ENCODE measurements around the gene PRMT1.

Gene PRMT1

DNA sequence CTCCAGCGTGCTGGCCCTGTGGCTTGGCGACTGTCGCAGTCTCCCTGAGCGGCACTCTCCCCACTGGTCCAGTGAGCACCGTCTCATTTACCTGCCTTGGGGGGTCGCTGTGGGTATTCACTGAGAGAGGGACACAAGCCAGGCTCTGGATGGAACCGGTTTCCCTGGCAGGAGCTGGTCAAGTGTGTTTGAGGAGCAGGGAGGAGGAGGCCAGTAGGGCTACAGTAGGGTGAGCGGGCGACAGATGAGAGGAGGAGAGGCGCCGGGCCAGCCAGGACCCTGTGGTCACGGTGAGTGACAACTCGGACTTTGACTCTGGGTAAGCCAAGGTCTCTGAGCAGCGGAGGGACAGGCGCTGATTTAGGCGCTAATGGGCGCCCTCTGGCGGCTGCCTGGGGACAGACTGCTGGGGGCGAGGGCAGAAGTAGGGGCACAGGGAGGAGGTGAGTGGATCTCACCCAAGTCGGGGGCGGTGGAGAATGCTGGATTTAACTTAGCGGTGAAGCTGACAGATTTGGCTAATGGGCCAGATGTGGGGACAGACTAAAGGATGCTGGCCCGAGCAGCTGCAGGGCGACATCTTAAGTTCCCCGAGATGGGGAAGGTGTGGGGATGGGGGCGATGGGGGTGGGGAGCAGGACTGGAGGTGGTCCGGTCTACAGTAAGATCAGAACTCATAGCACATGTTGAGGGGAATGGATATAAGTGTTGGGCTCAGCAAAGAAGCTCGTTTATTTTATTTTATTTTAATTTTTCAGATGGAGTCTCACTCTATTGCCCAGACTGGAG is 4.7 kb upstream of the PRMT1 start:
- DNase-seq: no peak

- DNase-seq: peak; percentile 70
These were observed 811 bp upstream of the PRMT1 start for GRCh38 chr19:49676136-49676783.

GRCh38 chr19:49676784-49677230 is 264 bp upstream of the PRMT1 start:
- peak; percentile 98 for DNase-seq

GRCh38 chr19:49677901-49678674 is 1.0 kb downstream of the PRMT1 start:
- DNase-seq: peak; percentile 13

DNA sequence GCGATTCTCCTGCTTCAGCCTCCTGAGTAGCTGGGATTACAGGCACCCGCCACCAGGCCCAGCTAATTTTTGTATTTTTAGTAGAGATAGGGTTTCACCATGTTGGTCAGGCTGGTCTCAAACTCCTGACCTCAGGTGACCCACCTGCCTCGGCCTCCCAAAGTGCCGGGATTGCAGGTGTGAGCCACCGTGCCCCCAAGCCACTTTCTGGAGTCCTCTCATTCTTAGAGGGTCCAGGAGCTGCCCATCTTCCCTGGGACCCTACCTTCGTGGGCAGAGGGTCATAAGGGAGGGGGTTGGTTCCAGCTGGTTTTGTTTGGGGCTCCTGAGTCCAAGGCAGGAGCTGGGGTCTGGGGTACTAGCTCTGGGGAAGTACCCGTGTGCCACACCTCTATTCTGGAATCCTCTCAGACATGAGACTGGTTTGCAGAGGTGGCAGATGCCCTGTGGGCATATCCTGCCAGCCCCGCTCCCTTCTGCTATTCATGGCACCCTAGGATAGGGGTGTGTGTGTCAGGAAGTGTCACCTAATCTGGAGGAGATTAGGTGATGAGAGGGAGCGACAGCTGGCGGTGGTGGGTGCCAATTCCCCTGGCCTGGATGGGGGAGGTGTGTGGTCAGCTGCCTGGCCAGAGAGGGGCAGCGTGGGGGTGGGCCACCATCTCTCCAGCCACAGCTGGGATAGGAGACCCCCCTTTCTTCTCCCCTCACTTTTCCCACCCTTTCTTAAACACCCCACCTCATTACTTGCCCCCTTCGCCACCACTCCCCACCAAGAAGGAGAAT is 2.1 kb downstream of the PRMT1 start:
- DNase-seq: no peak

GRCh38 chr19:49679771-49680413 is 2.8 kb downstream of the PRMT1 start:
- no peak for DNase-seq

- peak; percentile 58 for DNase-seq
These were observed 3.6 kb downstream of the PRMT1 start for GRCh38 chr19:49680421-49681351.

DNA sequence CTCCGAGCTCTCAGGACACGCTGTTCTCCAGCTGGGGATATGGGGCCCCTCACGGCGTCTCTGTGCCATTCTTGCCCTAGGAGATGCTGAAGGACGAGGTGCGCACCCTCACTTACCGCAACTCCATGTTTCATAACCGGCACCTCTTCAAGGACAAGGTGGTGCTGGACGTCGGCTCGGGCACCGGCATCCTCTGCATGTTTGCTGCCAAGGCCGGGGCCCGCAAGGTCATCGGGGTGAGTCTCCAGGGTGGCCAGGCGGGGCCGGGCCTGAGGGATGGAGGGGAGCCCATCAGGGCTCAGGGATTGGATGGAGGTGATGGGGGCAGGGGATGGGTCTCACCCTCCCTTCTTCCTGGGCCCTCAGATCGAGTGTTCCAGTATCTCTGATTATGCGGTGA is 4.8 kb downstream of the PRMT1 start:
- no peak for DNase-seq

- DNase-seq: no peak
These were observed 5.2 kb downstream of the PRMT1 start for GRCh38 chr19:49682274-49682673.

DNA sequence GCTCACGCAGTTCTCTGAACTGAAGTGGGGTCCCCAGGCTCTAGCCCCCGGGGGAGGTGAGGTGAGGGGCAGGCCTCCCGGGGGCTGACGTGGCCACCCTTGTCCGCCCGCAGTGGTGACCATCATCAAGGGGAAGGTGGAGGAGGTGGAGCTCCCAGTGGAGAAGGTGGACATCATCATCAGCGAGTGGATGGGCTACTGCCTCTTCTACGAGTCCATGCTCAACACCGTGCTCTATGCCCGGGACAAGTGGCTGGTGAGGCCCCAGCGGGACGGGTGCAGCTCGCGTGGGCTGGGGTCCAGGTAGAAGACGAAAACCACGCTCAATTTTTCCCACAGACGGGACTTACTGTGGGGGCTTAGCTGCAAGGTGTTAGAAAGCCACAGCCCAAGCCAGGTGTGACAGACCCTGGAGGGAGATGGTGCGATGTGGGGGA is 6.8 kb downstream of the PRMT1 start:
- DNase-seq: no peak

DNA sequence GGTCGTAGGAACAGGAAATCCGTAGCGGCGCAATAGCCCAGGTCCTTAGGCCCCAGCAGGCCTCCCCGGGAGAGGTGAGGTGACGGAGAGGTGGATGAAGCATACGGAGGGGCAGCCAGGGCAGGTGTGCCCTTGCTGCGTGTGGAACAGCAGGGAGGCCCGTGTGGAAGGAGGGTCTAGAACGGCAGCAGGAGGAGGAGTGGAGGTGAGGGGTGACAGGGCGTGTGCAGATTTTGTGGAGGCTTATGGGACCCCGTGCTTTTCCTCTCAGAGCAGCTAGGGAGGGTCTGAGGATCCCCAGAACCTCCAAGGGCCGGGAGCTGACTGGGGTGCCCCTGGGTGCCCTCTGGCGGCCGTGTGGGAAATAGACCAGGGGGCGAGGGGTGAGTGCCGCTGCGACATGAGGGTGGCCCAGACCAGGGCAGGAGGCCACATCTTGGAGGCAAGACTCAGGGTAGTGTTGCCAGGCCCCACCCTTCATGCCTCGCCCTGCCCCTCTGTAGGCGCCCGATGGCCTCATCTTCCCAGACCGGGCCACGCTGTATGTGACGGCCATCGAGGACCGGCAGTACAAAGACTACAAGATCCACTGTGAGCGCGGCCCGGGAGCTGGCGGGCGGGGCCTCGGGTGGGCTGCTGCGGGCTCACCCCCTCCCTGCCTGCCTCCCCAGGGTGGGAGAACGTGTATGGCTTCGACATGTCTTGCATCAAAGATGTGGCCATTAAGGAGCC is 7.3 kb downstream of the PRMT1 start:
- DNase-seq: no peak

- DNase-seq: no peak
These were observed 8.0 kb downstream of the PRMT1 start for GRCh38 chr19:49684983-49685553.

GRCh38 chr19:49685845-49686332 is 8.8 kb downstream of the PRMT1 start:
- DNase-seq: no peak

DNA sequence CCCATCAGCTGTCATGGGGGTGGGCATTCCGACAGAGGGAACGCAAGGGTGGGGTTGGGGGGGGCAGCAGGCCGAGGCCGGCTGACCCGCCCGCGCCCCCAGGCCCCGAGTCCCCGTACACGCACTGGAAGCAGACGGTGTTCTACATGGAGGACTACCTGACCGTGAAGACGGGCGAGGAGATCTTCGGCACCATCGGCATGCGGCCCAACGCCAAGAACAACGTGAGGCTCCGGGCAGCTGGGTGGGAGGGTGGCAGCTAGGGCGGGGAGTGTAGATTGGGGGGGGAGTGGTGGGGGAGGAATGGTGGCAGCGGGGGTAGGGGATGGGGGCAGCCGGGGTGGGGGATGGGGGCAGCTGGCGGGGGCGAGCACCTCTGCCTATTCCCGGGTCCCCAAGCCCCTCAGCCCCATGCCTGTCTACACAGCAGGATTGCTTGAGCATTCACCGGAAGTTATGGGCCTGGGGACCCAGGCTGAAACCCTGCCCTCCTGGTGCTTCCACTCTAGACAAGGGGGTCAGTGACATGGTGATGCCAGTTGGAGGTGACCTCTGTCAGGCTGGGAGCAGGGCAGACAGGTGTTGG is 9.5 kb downstream of the PRMT1 start:
- DNase-seq: no peak

DNA sequence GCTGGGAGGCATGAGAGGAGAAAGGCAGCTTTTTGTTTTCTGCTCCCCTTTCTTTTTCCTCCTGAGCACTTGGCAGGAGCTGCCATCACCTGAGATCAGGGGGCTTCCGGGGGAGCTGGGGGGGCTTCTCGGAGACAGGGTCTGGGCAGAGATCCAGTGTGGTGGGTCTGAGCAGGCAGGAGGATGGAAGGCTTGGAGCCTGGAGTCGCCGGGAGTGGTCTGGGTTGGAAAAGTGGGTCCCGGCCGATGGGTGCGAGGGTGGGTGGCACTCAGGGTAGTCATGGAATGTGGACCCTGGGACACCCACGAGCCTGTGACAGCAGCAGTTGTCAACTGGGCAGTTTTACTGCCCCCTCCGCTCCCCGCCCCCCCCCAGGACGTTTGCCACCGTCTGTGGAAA is 10.1 kb downstream of the PRMT1 start:
- no peak for DNase-seq

DNA sequence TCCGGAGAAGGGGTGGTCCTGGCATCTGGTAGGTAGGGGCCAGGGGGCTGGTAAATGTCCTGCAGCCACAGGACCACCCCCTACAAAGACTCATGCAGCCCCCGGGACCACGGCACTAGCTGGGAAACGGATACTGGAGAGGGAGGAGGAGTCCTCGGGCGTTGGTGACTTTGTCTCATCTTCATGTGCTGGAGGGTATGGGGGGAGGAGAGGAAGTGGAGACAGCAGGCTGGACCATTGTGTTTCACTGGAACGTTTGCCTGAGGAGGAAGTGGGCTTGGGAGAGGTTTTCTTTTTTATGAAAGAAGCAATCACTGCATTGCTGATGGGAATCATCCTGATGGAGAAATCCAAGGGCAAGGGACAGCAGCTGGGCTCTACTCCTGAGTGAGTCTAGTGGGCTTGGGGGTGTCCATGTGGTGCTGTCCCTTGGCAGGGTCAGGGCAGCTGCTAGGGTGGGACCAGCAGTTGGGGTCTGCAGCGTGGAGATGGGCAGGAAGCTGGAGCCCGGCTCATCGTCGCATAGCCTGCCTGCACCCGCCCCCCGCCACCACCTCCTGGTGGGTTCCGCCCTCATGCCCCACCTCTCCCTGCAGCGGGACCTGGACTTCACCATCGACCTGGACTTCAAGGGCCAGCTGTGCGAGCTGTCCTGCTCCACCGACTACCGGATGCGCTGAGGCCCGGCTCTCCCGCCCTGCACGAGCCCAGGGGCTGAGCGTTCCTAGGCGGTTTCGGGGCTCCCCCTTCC is 10.7 kb downstream of the PRMT1 start:
- no peak for DNase-seq

DNA sequence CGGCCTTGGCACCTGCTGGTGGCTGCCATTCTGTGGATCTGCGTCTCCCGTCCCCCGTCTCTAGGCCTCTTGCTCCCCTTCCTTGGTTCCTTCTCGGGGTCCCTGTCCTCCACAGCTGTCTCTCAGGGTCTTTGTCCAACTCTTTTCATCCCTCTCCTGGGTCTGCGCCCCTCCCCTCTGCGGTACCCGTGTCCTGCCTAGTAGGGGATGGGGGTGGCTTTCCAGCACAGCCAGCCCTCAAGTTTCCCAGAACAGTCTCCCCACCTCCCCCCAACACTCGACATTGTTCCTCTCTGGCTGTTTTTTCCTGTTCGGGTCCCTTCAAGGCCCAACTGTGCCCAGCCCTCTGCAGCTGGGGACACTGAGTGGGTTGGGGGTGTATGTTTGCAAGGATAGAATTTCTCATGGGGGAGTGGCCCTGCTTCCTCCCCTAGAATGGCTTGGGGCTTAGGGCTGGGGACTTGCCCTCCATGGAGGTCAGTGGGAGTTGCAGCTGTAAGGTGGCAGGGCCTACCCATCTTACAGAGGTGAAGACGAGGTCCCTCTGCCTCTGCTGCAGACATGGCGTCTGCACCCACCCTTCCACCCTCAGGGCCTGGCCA is 11.6 kb downstream of the PRMT1 start:
- no peak for DNase-seq
